GM20000 (cell line): ENCODE results near the gene TM9SF4.
"Not testable (repeated sequence)": the region's sequence is repeated elsewhere in the genome, so short reads cannot be mapped to it uniquely, and the experiment has no call there.

ENCODE experiments used
- DNase-seq: peaks from one replicate; pipeline ENCODE4 v3.0.0; 2012; ENCODE audit warnings: low spot score
- CTCF ChIP-seq: IDR thresholded peaks from 2 replicates; pipeline ENCODE4 v1.5.1; 2012; ENCODE audit warnings: mild to moderate bottlenecking, control low read depth; ENCODE audit errors: extremely low read depth, missing control alignments

TM9SF4 gene

GRCh38 chr20:32192698-32193097, 83.2 kb downstream of the TM9SF4 start:
- no peak for TF ChIP-seq CTCF
- no peak for DNase-seq

DNA sequence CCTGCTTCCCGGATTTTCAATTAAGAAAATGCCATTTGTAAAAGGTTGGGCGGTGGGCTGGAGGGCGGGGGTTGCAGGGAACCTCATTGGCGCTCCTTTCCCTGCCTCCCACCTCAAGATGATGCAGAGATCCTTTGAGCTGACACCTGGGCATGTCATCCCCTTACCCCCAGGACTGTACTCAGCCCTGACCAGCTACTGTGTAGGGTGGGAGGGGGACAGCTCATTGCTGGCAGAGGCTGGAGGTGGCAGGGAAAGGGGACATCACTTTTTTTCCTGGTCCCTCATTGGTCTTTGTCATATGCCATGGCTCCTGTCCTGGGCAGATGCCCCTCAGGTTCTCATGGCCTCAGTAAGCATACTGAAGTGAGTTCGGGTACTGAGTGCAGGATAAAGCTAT, 83.8 kb downstream of the TM9SF4 start:
- DNase-seq: not testable (repeated sequence)

DNA sequence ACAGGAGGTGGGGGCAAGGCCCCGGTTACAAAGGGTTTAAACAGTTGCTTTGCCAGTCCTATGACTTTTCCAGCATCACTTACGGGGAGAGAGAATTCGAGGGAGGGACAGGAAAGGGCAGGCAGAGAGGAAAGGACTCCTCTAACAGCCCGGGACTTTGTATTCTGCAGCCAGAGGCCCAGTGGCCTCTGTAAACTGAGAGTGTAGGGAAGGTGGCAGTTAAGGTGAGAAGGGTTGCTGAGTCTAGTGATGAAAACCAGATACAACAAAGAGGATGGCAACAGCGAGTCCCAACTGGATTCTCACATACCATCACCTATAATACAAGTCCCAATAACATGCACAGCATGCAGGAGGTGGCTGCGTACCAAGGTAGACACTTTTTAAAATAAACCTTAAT, 84.5 kb downstream of the TM9SF4 start:
- no peak for DNase-seq
- no peak for TF ChIP-seq CTCF

- no peak for DNase-seq
- no peak for TF ChIP-seq CTCF
Observed at GRCh38 chr20:32195581-32195980, 86.1 kb downstream of the TM9SF4 start.

DNA sequence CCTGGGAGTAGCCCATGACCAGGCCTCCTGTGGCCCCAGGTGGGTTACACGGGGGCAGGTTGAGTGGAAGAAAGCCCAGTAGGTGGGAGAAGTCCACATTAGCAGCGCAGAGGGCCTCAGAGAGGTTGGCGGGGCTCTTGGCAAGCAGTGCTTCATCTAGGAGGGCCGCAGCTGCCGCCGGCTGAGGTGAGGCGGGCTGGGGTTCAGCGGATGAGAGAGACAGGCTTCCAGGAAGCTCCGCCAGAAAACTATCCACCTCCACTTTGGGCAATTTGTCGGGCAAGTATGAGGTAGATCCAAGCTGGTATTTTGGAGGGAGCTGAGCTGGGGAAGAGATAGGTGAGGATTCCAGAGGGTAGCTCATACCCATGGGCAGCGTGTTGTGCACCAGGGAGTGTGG, 87.1 kb downstream of the TM9SF4 start:
- DNase-seq: not testable (repeated sequence)

- not testable (repeated sequence) for DNase-seq
Observed at GRCh38 chr20:32197136-32197535, 87.6 kb downstream of the TM9SF4 start.

GRCh38 chr20:32199006-32199405, 89.5 kb downstream of the TM9SF4 start:
- no peak for DNase-seq
- TF ChIP-seq CTCF: no peak

DNA sequence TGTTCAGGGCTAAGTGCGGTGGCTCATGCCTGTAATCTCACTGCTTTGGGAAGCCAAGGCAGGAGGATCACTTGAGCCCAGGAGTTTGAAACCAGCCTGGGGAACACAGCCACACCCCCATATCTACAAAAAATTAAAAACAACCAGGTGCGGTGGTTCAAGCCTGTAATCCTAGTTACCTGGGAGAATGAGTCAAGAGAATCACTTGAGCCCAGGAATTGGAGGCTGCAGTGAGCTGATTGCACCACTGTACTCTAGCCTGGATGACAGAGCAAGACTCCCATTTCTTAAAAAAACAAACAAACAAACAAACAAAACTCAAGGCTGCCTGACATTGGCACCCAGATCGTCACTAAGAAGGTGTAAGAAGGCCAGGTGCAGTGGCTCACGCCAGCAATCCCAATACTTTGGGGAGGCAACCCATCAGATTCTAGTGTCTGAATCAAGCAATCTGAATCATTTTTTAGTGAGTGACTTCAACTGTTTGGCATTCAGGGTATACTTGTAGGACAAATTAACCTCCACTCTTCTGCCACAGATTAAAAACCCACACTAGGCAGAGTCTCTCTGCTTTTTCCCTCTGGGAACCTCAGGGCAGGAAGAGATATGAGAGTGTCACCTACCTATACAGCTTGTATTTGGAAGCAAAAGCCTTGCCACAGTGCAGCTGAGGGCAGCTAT, 91.9 kb downstream of the TM9SF4 start:
- no peak for TF ChIP-seq CTCF
- no peak for DNase-seq

GRCh38 chr20:32201977-32202363, 92.5 kb downstream of the TM9SF4 start:
- no peak for TF ChIP-seq CTCF
- no peak for DNase-seq
